Fibroblast of pulmonary artery (primary cell): ENCODE results near the gene APBB2.

Source experiments
- DNase-seq: peaks from one replicate; pipeline ENCODE4 v3.0.0-alpha.2; 2010; ENCODE audit warnings: low read depth
- H3K4me3 ChIP-seq: replicated peaks from 2 replicates; pipeline ENCODE4 v1.5.1; 2011; ENCODE audit warnings: low read depth, mild to moderate bottlenecking, control low read depth, low read length, moderate library complexity
- CTCF ChIP-seq: IDR thresholded peaks from 2 replicates; pipeline ENCODE4 v1.5.1; 2011; ENCODE audit warnings: mild to moderate bottlenecking, control low read depth, low read length, inconsistent platforms; ENCODE audit errors: missing control alignments

APBB2 gene

GRCh38 chr4:40969501-40969900 is 244.8 kb downstream of the APBB2 start:
- no peak for TF ChIP-seq CTCF
- H3K4me3 ChIP-seq = no peak overlapping the region
- no peak for DNase-seq

- no peak for TF ChIP-seq CTCF
- no peak for DNase-seq
Measured at GRCh38 chr4:40967550-40967949, 246.8 kb downstream of the APBB2 start.

GRCh38 chr4:40966091-40966490 is 248.3 kb downstream of the APBB2 start:
- no peak for TF ChIP-seq CTCF
- H3K4me3 ChIP-seq = no peak overlapping the region
- no peak for DNase-seq

More at GRCh38 chr4:40967550-40967949, 246.8 kb downstream of the APBB2 start:
- H3K4me3 ChIP-seq = no peak overlapping the region

GRCh38 chr4:40963897-40964478 is 250.4 kb downstream of the APBB2 start:
- no peak for TF ChIP-seq CTCF
- no peak overlapping the region for H3K4me3 ChIP-seq
- no peak for DNase-seq

GRCh38 chr4:40962551-40963180 is 251.7 kb downstream of the APBB2 start:
- DNase-seq = peak; percentile 93
- no peak for TF ChIP-seq CTCF
- no peak overlapping the region for H3K4me3 ChIP-seq

GRCh38 chr4:40960941-40961340 is 253.4 kb downstream of the APBB2 start:
- no peak for DNase-seq
- no peak for TF ChIP-seq CTCF

GRCh38 chr4:40957281-40957680 is 257.1 kb downstream of the APBB2 start:
- DNase-seq = no peak
- no peak overlapping the region for H3K4me3 ChIP-seq
- TF ChIP-seq CTCF = no peak

More at GRCh38 chr4:40960941-40961340, 253.4 kb downstream of the APBB2 start:
- no peak overlapping the region for H3K4me3 ChIP-seq
